ENCODE measurements around the gene SLC34A3. TPM values are rescaled to one million over a fixed set of nuclear protein-coding genes. Genes with fewer than 3 reads are reported as not detected.

The SLC34A3 gene
- polyA plus RNA-seq, 3 donors: 0.04 to 0.06 TPM; not detected in 1

DNA sequence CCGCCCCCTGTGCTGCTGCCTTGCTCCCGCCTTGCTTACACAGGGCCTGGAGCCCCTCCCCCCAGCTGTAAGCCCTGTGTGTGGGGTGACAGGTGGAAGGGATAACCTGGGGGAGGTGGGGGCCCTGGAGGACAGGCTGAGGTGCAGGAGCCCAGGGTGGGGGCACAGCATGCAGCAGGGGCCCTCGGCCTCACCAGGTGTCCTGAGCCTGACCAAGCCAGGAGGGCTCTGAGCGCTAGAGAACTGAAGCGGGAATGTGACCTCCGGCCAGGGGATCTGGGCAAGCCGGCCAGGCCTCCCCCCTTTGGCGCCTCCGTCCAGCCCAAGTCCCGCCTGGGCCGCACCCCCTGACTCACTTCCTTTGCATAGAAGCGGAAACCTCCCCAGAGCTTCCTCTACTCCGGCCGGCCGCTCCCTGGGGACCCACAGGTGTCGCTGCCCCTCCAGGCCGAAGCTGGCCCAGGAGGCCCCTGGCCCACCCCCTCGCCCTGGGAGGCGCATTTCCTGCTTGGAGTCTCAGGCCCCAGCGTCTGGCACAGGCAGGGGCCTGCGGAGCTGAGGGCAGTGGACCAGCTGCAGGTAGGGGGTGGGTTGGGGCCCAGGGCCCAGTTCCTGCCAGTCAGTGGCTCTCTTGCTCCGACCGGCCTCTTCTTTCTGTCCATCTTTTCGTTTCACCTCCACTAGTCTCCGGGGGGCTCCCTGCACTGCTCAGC lies 46.8 kb downstream of the SLC34A3 start, which contains the start of gene TOR4A:
Gene TOR4A (plus strand): TSS at position 398 of the 713 bp plus-strand sequence. CDS start 964 bp downstream, outside the sequence.
- 3 to 17% (median 4%) methylated on average over 24 to 25 of the region's 25 CpGs for WGBS, 3 donors
- H3K27ac ChIP-seq (ENCODE audit: low read depth, low read length): no peak within 1 kb of the TSS

DNA sequence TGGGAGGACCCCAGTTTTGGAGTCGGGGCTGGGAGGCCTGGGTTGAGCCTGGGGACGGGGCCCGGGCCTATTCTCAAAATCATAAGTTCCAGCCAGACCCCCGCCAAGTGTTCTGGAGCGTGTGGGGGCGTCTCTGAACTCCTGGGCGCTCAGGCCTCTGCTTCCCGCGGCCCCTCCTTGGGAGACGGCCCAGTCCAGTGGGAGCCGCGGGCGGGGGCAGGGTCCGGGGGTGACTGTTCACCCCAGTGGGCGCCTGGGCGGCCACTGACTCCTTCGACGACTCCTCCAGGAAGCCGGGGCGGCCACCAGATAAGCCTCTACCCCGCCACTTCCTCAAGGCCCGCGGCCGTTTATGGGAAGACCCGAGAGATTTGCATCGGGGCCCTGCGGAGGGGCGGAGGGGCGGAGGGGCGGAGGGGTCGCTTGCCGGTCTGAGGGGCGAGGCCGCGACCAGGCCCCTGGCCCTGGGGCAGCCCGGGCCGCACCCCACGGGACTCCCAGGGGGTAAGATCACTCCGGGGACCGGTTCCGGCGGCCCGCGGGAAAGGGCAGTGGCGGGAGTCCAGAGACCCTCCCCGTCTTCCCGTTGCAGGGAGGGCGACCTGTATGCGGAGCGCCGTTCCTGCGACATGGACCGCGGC lies 47.5 kb downstream of the SLC34A3 start:
- H3K27ac ChIP-seq (ENCODE audit: low read depth, low read length): no peak overlapping the region
- WGBS, 3 donors: 5 to 30% (median 10%) methylated on average over 48 to 54 of the region's 54 CpGs

DNA sequence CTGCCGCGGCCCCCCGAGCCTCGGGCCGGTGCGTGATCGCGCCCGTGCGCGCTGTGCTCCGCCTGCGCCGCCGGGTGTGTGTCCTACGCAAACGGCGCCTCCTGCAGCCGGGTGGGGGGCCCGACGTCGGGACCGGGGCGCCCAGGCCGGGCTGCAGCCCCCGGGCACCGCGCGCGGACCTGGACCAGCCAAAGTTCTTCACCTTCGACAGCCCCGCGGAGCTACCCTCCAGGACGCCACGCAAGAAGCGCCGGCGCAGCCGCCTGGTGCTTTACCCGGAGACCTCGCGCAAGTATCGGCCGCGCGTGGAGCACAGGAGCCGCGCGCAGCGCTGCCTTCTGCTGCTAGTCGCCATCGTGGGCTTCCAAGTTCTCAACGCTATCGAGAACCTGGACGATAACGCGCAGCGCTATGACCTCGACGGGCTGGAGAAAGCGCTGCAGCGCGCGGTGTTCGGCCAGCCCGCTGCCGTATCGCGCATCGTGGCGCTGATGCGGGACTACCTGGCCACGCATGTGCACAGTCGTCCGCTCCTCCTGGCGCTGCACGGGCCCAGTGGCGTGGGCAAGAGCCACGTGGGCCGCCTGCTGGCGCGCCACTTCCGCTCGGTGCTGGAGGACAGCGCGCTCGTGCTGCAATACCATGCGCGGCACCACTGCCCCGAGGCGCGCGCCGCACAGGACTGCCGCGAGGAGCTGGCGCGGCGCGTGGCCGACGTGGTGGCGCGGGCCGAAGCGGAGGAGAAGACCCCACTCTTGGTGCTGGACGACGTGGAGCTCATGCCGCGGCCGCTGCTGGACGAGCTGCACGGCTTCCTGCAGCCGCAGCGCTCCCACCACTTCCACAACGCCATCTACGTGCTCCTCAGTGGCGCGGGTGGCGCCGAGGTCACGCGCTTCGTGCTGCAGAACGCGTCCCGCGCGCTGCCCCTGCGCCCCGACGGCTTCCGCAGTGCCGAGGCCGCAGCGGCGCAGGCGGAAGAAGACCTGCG lies 48.3 kb downstream of the SLC34A3 start:
- H3K27ac ChIP-seq (ENCODE audit: low read depth, low read length): no peak overlapping the region
- WGBS, 3 donors: 84 to 88% (median 86%) methylated on average over 129 to 139 of the region's 139 CpGs

DNA sequence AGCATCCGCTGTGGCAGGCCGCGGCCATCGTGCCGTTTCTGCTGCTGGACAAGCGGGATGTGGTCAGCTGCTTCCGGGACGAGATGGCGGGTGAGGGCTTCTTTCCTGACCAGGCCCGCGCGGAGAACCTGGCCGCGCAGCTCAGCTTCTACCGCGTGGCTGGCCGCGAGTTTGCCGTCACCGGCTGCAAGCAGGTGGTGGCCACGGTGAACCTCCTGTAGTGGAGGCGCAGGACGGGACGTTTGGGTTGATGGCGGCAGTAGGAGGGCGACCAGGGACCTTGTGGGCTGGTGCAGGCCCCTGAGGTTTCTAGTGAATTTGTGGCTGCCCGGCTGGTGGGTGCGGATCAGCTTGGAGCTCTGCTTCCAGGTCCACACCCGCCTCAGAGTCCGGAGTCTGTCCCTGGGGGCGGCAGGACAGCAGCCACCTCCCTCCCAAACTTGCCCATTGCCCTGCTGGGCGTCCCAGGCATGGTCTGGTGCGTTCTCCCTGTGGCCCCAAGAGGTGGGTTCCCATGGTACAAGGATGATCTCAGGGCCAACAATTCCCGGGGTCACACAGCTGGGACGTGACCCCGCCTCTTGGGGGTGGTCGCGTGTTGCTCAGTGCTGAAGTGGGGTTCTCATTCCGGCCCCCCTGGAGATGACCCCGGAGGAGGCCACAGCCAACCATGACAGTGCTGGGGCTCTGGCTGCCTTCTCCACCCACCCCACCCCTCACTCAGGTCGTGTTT lies 49.2 kb downstream of the SLC34A3 start:
- no peak overlapping the region for H3K27ac ChIP-seq (ENCODE audit: low read depth, low read length)
- 89 to 93% (median 89%) methylated on average over 39 to 41 of the region's 41 CpGs for WGBS, 3 donors

DNA sequence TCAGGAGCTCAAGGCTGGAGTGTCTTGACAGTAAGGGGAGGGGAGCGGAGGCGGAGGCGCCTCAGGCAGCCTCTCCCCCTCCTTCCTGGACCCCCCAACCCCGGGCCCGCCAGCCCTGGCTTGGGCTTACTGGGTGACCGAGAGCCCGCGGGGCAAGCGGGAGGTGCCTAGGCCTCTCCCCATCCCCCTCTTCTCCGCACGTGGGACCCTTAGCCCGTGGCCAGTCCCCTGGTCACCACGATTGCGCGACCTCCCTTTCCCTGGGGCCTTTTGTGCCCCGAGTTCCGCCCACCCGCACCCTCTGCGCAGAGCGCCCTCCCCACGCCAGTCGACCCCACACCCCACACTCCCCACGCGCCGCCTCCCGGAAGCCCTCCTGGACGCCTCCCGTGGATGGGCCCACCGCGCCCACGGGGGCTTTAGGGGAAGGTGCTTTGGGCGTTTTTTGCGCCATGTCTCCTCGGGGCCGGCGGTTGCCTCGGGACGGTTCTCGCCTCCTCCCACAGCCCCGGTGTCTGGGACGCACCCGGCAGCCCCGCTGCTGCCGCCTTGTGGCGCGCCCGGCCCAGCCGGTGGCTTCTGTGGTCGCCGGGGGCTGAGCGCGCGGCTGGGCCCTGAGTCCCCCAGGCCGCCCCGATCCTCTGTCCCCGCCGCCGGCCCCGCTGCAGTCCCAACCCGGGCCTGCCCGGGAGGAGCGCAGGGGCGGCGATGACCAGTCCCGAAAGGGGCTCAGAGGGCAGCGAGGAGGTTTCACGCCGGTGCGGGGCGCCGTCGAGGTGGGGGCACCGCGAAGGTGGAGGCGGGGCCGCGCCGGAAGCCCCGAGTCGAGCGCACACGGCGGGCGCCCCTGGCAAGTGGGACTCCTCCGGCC lies 50.0 kb downstream of the SLC34A3 start:
- no peak overlapping the region for H3K27ac ChIP-seq (ENCODE audit: low read depth, low read length)
- 47 to 63% (median 58%) methylated on average over 62 to 85 of the region's 85 CpGs for WGBS, 3 donors

DNA sequence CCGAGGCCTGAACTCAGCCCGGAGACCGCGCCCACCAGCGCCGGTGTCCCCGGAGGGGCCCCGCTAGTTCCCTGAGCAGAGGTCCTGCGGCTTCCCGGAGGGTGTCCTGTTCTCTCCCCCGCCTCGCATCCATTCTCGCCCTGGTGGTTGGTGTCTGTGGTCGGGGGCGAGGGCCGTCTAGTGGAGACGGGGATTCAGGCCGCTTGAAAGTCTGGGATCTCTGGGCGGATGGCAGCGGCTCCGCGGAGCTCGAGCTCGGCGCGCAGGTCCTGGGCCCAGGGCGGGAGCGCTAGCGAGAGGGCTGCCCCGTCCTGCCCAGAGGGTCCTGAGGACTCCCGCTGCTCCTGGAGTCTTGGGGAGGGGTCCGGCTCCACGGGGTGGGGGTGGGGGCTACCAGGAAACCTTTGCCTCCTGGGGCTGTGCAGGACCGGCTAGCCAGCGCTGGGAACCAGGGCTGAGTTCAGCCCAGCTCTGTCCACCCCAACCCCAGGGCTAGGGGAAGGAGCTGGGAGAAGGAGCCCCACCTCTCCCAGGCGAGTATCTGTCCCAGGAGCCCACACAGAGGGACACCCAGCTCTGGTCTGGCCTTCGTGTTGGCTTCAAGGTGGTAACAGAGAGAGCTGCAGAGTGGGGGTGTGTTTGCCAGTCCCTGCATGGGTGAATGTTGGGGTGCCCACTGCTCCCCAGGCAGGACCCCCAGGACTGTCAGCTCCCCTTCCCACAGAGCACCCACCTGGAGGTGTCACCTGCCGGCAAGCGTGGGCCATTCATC lies 50.8 kb downstream of the SLC34A3 start:
- no peak overlapping the region for H3K27ac ChIP-seq (ENCODE audit: low read depth, low read length)
- WGBS, 3 donors: 69 to 83% (median 79%) methylated on average over 22 to 39 of the region's 39 CpGs

Other genes starting within 250 kb of the SLC34A3 start
- under 1 TPM in 2 of 3 donors, not detected in 1; 0.10 to 0.45 TPM for gene LCNL1, start 247.9 kb upstream of the SLC34A3 start, polyA plus RNA-seq
- 10 to 100 TPM; 34.1 to 51.5 (median 49.1) TPM for gene PAXX, start 238.5 kb upstream of the SLC34A3 start, polyA plus RNA-seq
- 1 to 10 TPM in 2 of 3 donors, under 1 TPM in 1; 0.33 to 3.0 (median 3.0) TPM for gene CLIC3, start 234.3 kb upstream of the SLC34A3 start, polyA plus RNA-seq
- 10 to 100 TPM; 15.8 to 42.9 (median 33.1) TPM for gene ABCA2, start 202.7 kb upstream of the SLC34A3 start, polyA plus RNA-seq
- gene FUT7, start 198.8 kb upstream of the SLC34A3 start, polyA plus RNA-seq: 1 to 10 TPM in 2 of 3 donors, under 1 TPM in 1; 0.10 to 1.5 (median 1.1) TPM
- gene NPDC1, start 184.7 kb upstream of the SLC34A3 start, polyA plus RNA-seq: 100 to 1,000 TPM in 2 of 3 donors, 10 to 100 TPM in 1; 45.3 to 213 (median 113) TPM
- 1 to 10 TPM in 2 of 3 donors, under 1 TPM in 1; 0.61 to 1.6 (median 1.3) TPM for gene ENTPD2, start 176.8 kb upstream of the SLC34A3 start, polyA plus RNA-seq
- gene SAPCD2, start 160.3 kb upstream of the SLC34A3 start, polyA plus RNA-seq: under 1 TPM; 0.11 to 0.34 (median 0.18) TPM
- gene UAP1L1, start 153.4 kb upstream of the SLC34A3 start, polyA plus RNA-seq: 1 to 10 TPM; 3.8 to 9.0 (median 6.0) TPM
- 10 to 100 TPM; 25.8 to 41.6 (median 31.2) TPM for gene MAN1B1, start 143.9 kb upstream of the SLC34A3 start, polyA plus RNA-seq
- gene DPP7, start 116.2 kb upstream of the SLC34A3 start, polyA plus RNA-seq: 100 to 1,000 TPM; 132 to 152 (median 140) TPM
- gene GRIN1, start 91.7 kb upstream of the SLC34A3 start, polyA plus RNA-seq: under 1 TPM in 1 of 3 donors, not detected in 2; 0.26 TPM
- under 1 TPM in 2 of 3 donors, not detected in 1; 0.40 to 0.47 TPM for gene LRRC26, start 60.9 kb upstream of the SLC34A3 start, polyA plus RNA-seq
- gene TMEM210, start 58.8 kb upstream of the SLC34A3 start, polyA plus RNA-seq: not detected
- 10 to 100 TPM; 27.5 to 39.9 (median 38.6) TPM for gene ANAPC2, start 42.3 kb upstream of the SLC34A3 start, polyA plus RNA-seq
- 100 to 1,000 TPM in 1 of 3 donors, 10 to 100 TPM in 2; 70.9 to 103 (median 98.2) TPM for gene SSNA1, start 42.2 kb upstream of the SLC34A3 start, polyA plus RNA-seq
- gene TPRN, start 30.2 kb upstream of the SLC34A3 start, polyA plus RNA-seq: 10 to 100 TPM in 1 of 3 donors, 1 to 10 TPM in 2; 4.3 to 67.8 (median 4.5) TPM
- gene TMEM203, start 25.3 kb upstream of the SLC34A3 start, polyA plus RNA-seq: 10 to 100 TPM; 16.8 to 23.5 (median 22.8) TPM
- gene NDOR1, start 25.2 kb upstream of the SLC34A3 start, polyA plus RNA-seq: 1 to 10 TPM; 4.9 to 8.4 (median 8.2) TPM
- gene RNF208, start 8.7 kb upstream of the SLC34A3 start, polyA plus RNA-seq: 1 to 10 TPM; 2.8 to 4.0 (median 3.5) TPM
- under 1 TPM in 2 of 3 donors, not detected in 1; 0.20 to 0.88 TPM for gene CYSRT1, start 5.7 kb upstream of the SLC34A3 start, polyA plus RNA-seq
- under 1 TPM in 1 of 3 donors, not detected in 2; 0.18 TPM for gene RNF224, start 3.4 kb upstream of the SLC34A3 start, polyA plus RNA-seq
- gene TUBB4B, start 10.4 kb downstream of the SLC34A3 start, polyA plus RNA-seq: 100 to 1,000 TPM in 2 of 3 donors, 10 to 100 TPM in 1; 88.8 to 317 (median 145) TPM
- gene STPG3, start 20.4 kb downstream of the SLC34A3 start, polyA plus RNA-seq: under 1 TPM in 1 of 3 donors, not detected in 2; 0.16 TPM
- gene NELFB, start 24.4 kb downstream of the SLC34A3 start, polyA plus RNA-seq: 10 to 100 TPM; 36.1 to 38.9 (median 37.9) TPM
- 1 to 10 TPM; 2.1 to 5.8 (median 5.5) TPM for gene TOR4A, start 46.8 kb downstream of the SLC34A3 start, polyA plus RNA-seq
- gene NRARP, start 71.4 kb downstream of the SLC34A3 start, polyA plus RNA-seq: 1 to 10 TPM; 2.3 to 5.9 (median 3.8) TPM
- 10 to 100 TPM in 2 of 3 donors, 1 to 10 TPM in 1; 7.6 to 38.5 (median 14.0) TPM for gene EXD3, start 192.3 kb downstream of the SLC34A3 start, polyA plus RNA-seq
- 1 to 10 TPM; 2.0 to 6.8 (median 3.1) TPM for gene NOXA1, start 192.5 kb downstream of the SLC34A3 start, polyA plus RNA-seq
- gene ENTPD8, start 210.5 kb downstream of the SLC34A3 start, polyA plus RNA-seq: 1 to 10 TPM in 1 of 3 donors, under 1 TPM in 1, not detected in 1; 0.66 to 1.1 TPM
- gene NSMF, start 228.4 kb downstream of the SLC34A3 start, polyA plus RNA-seq: 10 to 100 TPM; 38.2 to 39.5 (median 39.4) TPM